ENCODE results near the gene RSRC1. TPM values are rescaled to one million over a fixed set of nuclear protein-coding genes. Genes with fewer than 3 reads are reported as not detected.

RSRC1 gene
- total and polyA plus RNA-seq, 2 donors (not counting 1 experiment from before 2014, with no cell fraction given): 4.5 to 54.6 TPM

DNA sequence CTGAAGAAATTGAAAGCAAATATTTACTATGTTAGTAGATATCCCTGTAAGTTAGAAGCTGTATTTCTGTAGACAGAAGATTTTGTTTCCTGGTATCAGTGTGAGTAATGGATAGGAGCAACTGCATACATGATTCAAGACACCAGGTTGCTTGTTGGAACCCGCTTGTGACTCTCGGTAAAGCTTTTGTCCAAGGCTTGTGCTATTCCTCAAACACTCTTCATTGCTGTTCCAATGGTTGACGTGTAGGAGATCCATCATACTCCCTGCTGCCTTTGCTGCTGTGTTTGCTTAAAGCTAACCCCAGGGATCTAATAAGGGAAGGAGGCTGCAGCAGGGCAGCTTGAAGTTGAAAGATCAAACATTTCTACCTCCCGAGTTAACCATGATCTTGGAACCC lies 160.1 kb downstream of the RSRC1 start:
- ATAC-seq (ENCODE audit: low read depth) (no peak), DNase-seq (no peak)
- Mint-ChIP-seq H3K27ac (no peak overlapping the region), H3K9me3 (ENCODE audit: insufficient read depth) (peaks cover 10% of the 10 kb centered on the region), H3K4me3 (no peak overlapping the region), H3K4me1 (no peaks in the 10 kb centered on the region), H3K27me3 (no peaks in the 10 kb centered on the region)
- intact Hi-C loops (cut with micrococcal nuclease): no loop called here
- 100% methylated on average over 1 of the region's 4 CpGs for WGBS (ENCODE audit: insufficient coverage)
- POLR2A ChIA-PET: no interaction called here
- H3K27me3 ChIP-seq (replicated peaks in 1 of 4; ENCODE audit: control extremely low read depth in 1 of 4, control insufficient read depth in 3 of 4, insufficient read depth in 4 of 4, low read length in 3 of 4): no peaks in the 10 kb centered on the region
- H3K36me3 ChIP-seq (replicated peaks in 1 of 2; ENCODE audit: control extremely low read depth in 1 of 2, control insufficient read depth in 1 of 2, extremely low read depth in 1 of 2, insufficient read depth in 2 of 2, low read length in 1 of 2): no peaks in the 10 kb centered on the region
- no peak for TF ChIP-seq EZH2 (IDR thresholded peaks at IDR 0.05; ENCODE audit: borderline replicate concordance, insufficient read depth, low read depth, low read length, poor library complexity, severe bottlenecking)
- TF ChIP-seq, protein P1, sequence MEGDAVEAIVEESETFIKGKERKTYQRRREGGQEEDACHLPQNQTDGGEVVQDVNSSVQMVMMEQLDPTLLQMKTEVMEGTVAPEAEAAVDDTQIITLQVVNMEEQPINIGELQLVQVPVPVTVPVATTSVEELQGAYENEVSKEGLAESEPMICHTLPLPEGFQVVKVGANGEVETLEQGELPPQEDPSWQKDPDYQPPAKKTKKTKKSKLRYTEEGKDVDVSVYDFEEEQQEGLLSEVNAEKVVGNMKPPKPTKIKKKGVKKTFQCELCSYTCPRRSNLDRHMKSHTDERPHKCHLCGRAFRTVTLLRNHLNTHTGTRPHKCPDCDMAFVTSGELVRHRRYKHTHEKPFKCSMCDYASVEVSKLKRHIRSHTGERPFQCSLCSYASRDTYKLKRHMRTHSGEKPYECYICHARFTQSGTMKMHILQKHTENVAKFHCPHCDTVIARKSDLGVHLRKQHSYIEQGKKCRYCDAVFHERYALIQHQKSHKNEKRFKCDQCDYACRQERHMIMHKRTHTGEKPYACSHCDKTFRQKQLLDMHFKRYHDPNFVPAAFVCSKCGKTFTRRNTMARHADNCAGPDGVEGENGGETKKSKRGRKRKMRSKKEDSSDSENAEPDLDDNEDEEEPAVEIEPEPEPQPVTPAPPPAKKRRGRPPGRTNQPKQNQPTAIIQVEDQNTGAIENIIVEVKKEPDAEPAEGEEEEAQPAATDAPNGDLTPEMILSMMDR (IDR thresholded peaks at IDR 0.05): no peak
- H3K9me3 ChIP-seq (ENCODE audit: control extremely low read depth in 1 of 3, control insufficient read depth in 2 of 3, insufficient read depth in 1 of 3, low read length in 2 of 3): peaks cover 7 to 16% (median 10%) of the 10 kb centered on the region in 3 donors
- H3K4me3 ChIP-seq (ENCODE audit: control extremely low read depth in 1 of 5, extremely low read depth in 1 of 5, insufficient read depth in 1 of 5, low read depth in 2 of 5, low read length in 4 of 5): no peak overlapping the region
- no peaks in the 10 kb centered on the region for H3K79me2 ChIP-seq (ENCODE audit: control insufficient read depth, insufficient read depth, low read length)
- CTCF ChIA-PET: no interaction called here
- H2AFZ ChIP-seq (ENCODE audit: insufficient read depth, low read depth, low read length, poor library complexity, severe bottlenecking): no peak overlapping the region
- H3K4me2 ChIP-seq (replicated peaks; ENCODE audit: low read depth, low read length, poor library complexity, severe bottlenecking): no peak overlapping the region
- no peaks in the 10 kb centered on the region for H3K4me1 ChIP-seq (ENCODE audit: control insufficient read depth in 2 of 2, insufficient read depth in 2 of 2, low read length in 2 of 2)
- H4K20me1 ChIP-seq (ENCODE audit: control insufficient read depth, insufficient read depth, low read length, poor library complexity, severe bottlenecking): no peaks in the 10 kb centered on the region
- H3K27ac ChIP-seq (ENCODE audit: low read length in 2 of 2): no peak overlapping the region
- H3K9ac ChIP-seq (ENCODE audit: low read length): no peak overlapping the region

DNA sequence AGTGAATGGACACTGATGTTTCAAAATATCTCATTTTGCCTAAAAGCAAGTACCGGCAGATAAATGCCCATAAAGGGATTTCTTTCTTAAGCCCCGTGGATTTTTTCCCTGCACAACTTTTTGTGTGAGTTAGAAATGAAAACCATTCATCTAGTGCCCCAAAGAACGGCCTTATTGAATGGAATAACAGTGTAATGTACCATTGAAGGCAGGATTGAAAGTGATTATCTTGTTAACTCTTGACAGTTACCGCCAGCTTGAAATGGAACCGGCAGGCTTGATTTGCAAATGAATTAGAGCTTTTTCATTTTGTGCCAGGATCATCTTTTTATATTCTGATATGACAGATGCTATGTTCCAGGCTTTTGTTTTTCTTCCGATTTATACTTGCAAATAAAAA lies 162.2 kb downstream of the RSRC1 start:
- POLR2A ChIA-PET: no interaction called here
- no peak for ATAC-seq (ENCODE audit: low read depth)

More for the DNA sequence above, 162.2 kb downstream of the RSRC1 start:
- H3K9ac ChIP-seq (ENCODE audit: low read length): no peak overlapping the region
- H3K4me3 ChIP-seq (ENCODE audit: control extremely low read depth in 1 of 5, extremely low read depth in 1 of 5, insufficient read depth in 1 of 5, low read depth in 2 of 5, low read length in 4 of 5): no peak overlapping the region
- Mint-ChIP-seq H3K4me1 (no peaks in the 10 kb centered on the region), H3K9me3 (ENCODE audit: insufficient read depth) (peaks cover 8% of the 10 kb centered on the region), H3K4me3 (no peak overlapping the region), H3K27ac (no peak overlapping the region), H3K27me3 (no peaks in the 10 kb centered on the region)
- DNase-seq: no peak
- TF ChIP-seq, protein P1 (IDR thresholded peaks at IDR 0.05): no peak
- TF ChIP-seq EZH2 (IDR thresholded peaks at IDR 0.05; ENCODE audit: borderline replicate concordance, insufficient read depth, low read depth, low read length, poor library complexity, severe bottlenecking): no peak
- no peaks in the 10 kb centered on the region for H3K27me3 ChIP-seq (replicated peaks in 1 of 4; ENCODE audit: control extremely low read depth in 1 of 4, control insufficient read depth in 3 of 4, insufficient read depth in 4 of 4, low read length in 3 of 4)
- H3K27ac ChIP-seq (ENCODE audit: low read length in 2 of 2): no peak overlapping the region
- peaks cover 0 to 8% (median 7%) of the 10 kb centered on the region in 3 donors for H3K9me3 ChIP-seq (ENCODE audit: control extremely low read depth in 1 of 3, control insufficient read depth in 2 of 3, insufficient read depth in 1 of 3, low read length in 2 of 3)
- no peaks in the 10 kb centered on the region for H3K4me1 ChIP-seq (ENCODE audit: control insufficient read depth in 2 of 2, insufficient read depth in 2 of 2, low read length in 2 of 2)
- no peak overlapping the region for H3K4me2 ChIP-seq (replicated peaks; ENCODE audit: low read depth, low read length, poor library complexity, severe bottlenecking)
- intact Hi-C loops (cut with micrococcal nuclease): no loop called here
- no peaks in the 10 kb centered on the region for H4K20me1 ChIP-seq (ENCODE audit: control insufficient read depth, insufficient read depth, low read length, poor library complexity, severe bottlenecking)
- H3K36me3 ChIP-seq (replicated peaks in 1 of 2; ENCODE audit: control extremely low read depth in 1 of 2, control insufficient read depth in 1 of 2, extremely low read depth in 1 of 2, insufficient read depth in 2 of 2, low read length in 1 of 2): no peaks in the 10 kb centered on the region
- CTCF ChIA-PET: no interaction called here
- no peak overlapping the region for H2AFZ ChIP-seq (ENCODE audit: insufficient read depth, low read depth, low read length, poor library complexity, severe bottlenecking)
- H3K79me2 ChIP-seq (ENCODE audit: control insufficient read depth, insufficient read depth, low read length): no peaks in the 10 kb centered on the region
- 94% methylated on average over 3 of the region's 6 CpGs for WGBS (ENCODE audit: insufficient coverage)
